Caco-2 (cell line): Measurements from ENCODE around the gene TNNT2. TPM values are rescaled to one million over a fixed set of nuclear protein-coding genes. Genes with fewer than 3 reads are reported as not detected.

Source experiments
- BruUV-seq: library from RNA; stranded (reverse); fragments of 400-500 nt; replicated peaks from 2 replicates; lab custom pipeline; 2021; lab: Mats Ljungman, UMichigan
- CTCF ChIA-PET: fragments of 300-600 bp; sonication (Branson Sonifier 250); formaldehyde crosslinking; loops from one replicate; lab custom pipeline; 2022; ENCODE audit warnings: antibody characterized with exemption; lab: Charles Lee
- POLR2A ChIA-PET: fragments of 300-600 bp; sonication (Branson Sonifier 250); formaldehyde crosslinking; loops from one replicate; lab custom pipeline; 2022; ENCODE audit warnings: antibody characterized with exemption; lab: Charles Lee
- DNase-seq, 2 experiments: peaks; one replicate each; pipeline versions ENCODE4 v3.0.0 to v3.0.0-alpha.2; 2020 to 2022
- H3K27me3 ChIP-seq: replicated peaks from 2 replicates; pipeline ENCODE4 v1.6.0; 2011; ENCODE audit warnings: low read length; ENCODE audit not compliant: control insufficient read depth, insufficient read depth
- H3K36me3 ChIP-seq: 2 replicates; pipeline ENCODE4 v1.5.1; 2011; ENCODE audit warnings: low read length; ENCODE audit not compliant: control insufficient read depth, insufficient read depth
- H3K4me1 ChIP-seq: fragments of 250-450 bp; sonication (Bioruptor Pico); 2 replicates; pipeline ENCODE4 v1.5.1; 2020; ENCODE audit warnings: mild to moderate bottlenecking
- H3K4me3 ChIP-seq: 2 replicates; pipeline ENCODE4 v1.5.1; 2011; ENCODE audit warnings: low read depth, mild to moderate bottlenecking, control low read depth, low read length
- H3K9me3 ChIP-seq: fragments of 250-450 bp; sonication (Bioruptor Pico); 2 replicates; pipeline ENCODE4 v1.5.1; 2020; ENCODE audit warnings: mild to moderate bottlenecking, moderate library complexity
- H3K27ac Mint-ChIP-seq: one replicate; pipeline ENCODE4 v1.8.0; 2022; ENCODE audit warnings: mixed read lengths; ENCODE audit not compliant: unreplicated experiment
- H3K27me3 Mint-ChIP-seq: one replicate; pipeline ENCODE4 v1.8.0; 2022; ENCODE audit warnings: mixed read lengths; ENCODE audit not compliant: insufficient read depth, unreplicated experiment
- H3K36me3 Mint-ChIP-seq: one replicate; pipeline ENCODE4 v1.8.0; 2022; ENCODE audit warnings: mild to moderate bottlenecking, mixed read lengths; ENCODE audit not compliant: insufficient read depth, unreplicated experiment
- H3K4me1 Mint-ChIP-seq: one replicate; pipeline ENCODE4 v1.8.0; 2022; ENCODE audit warnings: low read depth, mixed read lengths; ENCODE audit not compliant: unreplicated experiment
- H3K4me3 Mint-ChIP-seq: one replicate; pipeline ENCODE4 v1.8.0; 2022; ENCODE audit warnings: mild to moderate bottlenecking, moderate library complexity, mixed read lengths; ENCODE audit not compliant: unreplicated experiment
- H3K9me3 Mint-ChIP-seq: one replicate; pipeline ENCODE4 v1.8.0; 2022; ENCODE audit warnings: mixed read lengths; ENCODE audit not compliant: unreplicated experiment
- intact Hi-C: fragments of 100-400 bp; cut with micrococcal nuclease; formaldehyde crosslinking; loops from one replicate; pipeline ENCODE4 v1.10.0; 2022; ENCODE audit not compliant: unreplicated experiment
- total RNA-seq: library from RNA; stranded (reverse); gene quantifications from 2 replicates; pipeline ENCODE4 v1.2.3, GENCODE V29; 2022
- TF ChIP-seq, protein P1 (sequence below), 2 experiments: fragments of 200-600 bp in 1 of 2; IDR thresholded peaks; 1 replicate in 1 of 2; 2 replicates in 1 of 2; pipeline versions ENCODE4 v1.5.1 to v1.8.0; 2011 to 2022; ENCODE audit warnings: antibody characterized with exemption in 1 of 2, control low read depth in 1 of 2, inconsistent platforms in 1 of 2, low read depth in 1 of 2, low read length in 1 of 2, mild to moderate bottlenecking in 1 of 2, moderate library complexity in 1 of 2; ENCODE audit not compliant: insufficient read depth in 1 of 2, severe bottlenecking in 1 of 2, unreplicated experiment in 1 of 2

Gene TNNT2
- total RNA-seq, 1 experiment from 2014 or later, result 7.3 TPM

DNA sequence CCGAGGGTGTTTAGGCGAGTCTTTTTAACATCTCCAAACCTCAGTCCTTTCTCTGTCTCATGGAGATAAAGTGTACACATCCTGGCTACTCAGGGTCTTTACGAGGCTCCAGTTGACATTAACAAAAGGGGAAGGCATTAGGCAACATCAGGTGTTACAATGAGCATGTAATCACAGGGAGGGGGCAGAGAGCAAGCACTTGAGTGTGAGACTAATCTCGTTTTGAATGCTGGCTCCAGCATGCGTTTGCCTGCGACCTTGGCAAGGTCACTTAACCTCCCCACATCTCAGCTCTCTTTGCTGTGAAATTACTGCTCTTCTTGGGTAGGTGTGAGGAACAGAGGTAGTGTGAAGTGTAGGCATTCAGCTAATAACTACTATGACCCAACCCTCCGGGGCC, 3.1 kb downstream of the TNNT2 start:
- H3K36me3 ChIP-seq, result no peaks in the 10 kb centered on the region
- no peak overlapping the region for H3K4me3 Mint-ChIP-seq
- peaks cover 4% of the 10 kb centered on the region for H3K27me3 Mint-ChIP-seq
- no TSS peak for BruUV-seq
- H3K9me3 ChIP-seq, result no peaks in the 10 kb centered on the region
- peaks cover 43% of the 10 kb centered on the region for H3K4me1 ChIP-seq
- H3K27me3 ChIP-seq, result no peaks in the 10 kb centered on the region
- CTCF ChIA-PET, result interaction anchor here (0.6 to 1.4 kb wide), 2 partner anchors 11 to 1345 kb away, joined by 3 read pairs; no protein-coding TSS in a partner anchor
- TF ChIP-seq, protein P1, sequence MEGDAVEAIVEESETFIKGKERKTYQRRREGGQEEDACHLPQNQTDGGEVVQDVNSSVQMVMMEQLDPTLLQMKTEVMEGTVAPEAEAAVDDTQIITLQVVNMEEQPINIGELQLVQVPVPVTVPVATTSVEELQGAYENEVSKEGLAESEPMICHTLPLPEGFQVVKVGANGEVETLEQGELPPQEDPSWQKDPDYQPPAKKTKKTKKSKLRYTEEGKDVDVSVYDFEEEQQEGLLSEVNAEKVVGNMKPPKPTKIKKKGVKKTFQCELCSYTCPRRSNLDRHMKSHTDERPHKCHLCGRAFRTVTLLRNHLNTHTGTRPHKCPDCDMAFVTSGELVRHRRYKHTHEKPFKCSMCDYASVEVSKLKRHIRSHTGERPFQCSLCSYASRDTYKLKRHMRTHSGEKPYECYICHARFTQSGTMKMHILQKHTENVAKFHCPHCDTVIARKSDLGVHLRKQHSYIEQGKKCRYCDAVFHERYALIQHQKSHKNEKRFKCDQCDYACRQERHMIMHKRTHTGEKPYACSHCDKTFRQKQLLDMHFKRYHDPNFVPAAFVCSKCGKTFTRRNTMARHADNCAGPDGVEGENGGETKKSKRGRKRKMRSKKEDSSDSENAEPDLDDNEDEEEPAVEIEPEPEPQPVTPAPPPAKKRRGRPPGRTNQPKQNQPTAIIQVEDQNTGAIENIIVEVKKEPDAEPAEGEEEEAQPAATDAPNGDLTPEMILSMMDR (IDR thresholded peaks at IDR 0.05; ENCODE audit: insufficient read depth in 1 of 2, low read depth in 1 of 2, low read length in 1 of 2, severe bottlenecking in 1 of 2, unreplicated experiment in 1 of 2), result no peak
- H3K4me3 ChIP-seq, result no peak overlapping the region
- DNase-seq, result no peak
- intact Hi-C loops, result no loop called here
- peaks cover 21% of the 10 kb centered on the region for H3K36me3 Mint-ChIP-seq
- H3K9me3 Mint-ChIP-seq, result no peaks in the 10 kb centered on the region
- POLR2A ChIA-PET, result no interaction called here
- peaks cover 43% of the 10 kb centered on the region for H3K4me1 Mint-ChIP-seq
- H3K27ac Mint-ChIP-seq, result peak overlapping the region; percentile 21

DNA sequence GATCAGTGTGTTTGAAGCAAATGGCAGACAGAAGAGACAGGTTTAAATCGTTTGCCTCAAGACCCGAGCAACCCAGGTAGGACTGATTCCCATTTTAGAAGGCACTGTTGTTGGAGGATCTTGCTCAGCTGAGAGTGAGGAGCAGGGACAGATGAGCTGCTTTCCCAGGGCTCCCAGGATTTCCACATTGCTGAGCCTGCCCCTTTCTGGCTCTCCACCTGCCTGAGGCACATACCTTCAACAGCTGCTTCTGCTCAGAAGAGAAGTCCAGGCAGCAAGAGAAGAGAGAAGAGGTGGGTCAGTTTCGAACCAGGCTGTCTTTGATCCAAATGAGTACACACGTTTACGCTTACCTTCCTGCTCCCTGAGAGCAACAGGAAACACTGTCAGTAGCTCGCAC, 5.7 kb downstream of the TNNT2 start:
- ChIA-PET CTCF (interaction anchor here (0.6 to 1.2 kb wide), 2 partner anchors 11 to 25 kb away, joined by 3 read pairs; no protein-coding TSS in a partner anchor), POLR2A (interaction anchor here (0.5 to 0.6 kb wide), 2 partner anchors 95 to 97 kb away, joined by 4 to 5 read pairs; partner anchors contain the start of gene PHLDA3)
- intact Hi-C loops, result no loop called here
- Histone ChIP-seq H3K9me3 (no peaks in the 10 kb centered on the region), H3K4me1 (peaks cover 28% of the 10 kb centered on the region), H3K36me3 (no peaks in the 10 kb centered on the region), H3K4me3 (no peak overlapping the region), H3K27me3 (no peaks in the 10 kb centered on the region)
- no peak for DNase-seq
- Mint-ChIP-seq H3K27ac (no peak overlapping the region), H3K4me1 (peaks cover 25% of the 10 kb centered on the region), H3K9me3 (no peaks in the 10 kb centered on the region), H3K27me3 (peaks cover 11% of the 10 kb centered on the region), H3K4me3 (no peak overlapping the region), H3K36me3 (peaks cover 3% of the 10 kb centered on the region)
- TF ChIP-seq, protein P1 (IDR thresholded peaks at IDR 0.05; ENCODE audit: insufficient read depth in 1 of 2, low read depth in 1 of 2, low read length in 1 of 2, severe bottlenecking in 1 of 2, unreplicated experiment in 1 of 2), result no peak
- BruUV-seq, result no TSS peak

DNA sequence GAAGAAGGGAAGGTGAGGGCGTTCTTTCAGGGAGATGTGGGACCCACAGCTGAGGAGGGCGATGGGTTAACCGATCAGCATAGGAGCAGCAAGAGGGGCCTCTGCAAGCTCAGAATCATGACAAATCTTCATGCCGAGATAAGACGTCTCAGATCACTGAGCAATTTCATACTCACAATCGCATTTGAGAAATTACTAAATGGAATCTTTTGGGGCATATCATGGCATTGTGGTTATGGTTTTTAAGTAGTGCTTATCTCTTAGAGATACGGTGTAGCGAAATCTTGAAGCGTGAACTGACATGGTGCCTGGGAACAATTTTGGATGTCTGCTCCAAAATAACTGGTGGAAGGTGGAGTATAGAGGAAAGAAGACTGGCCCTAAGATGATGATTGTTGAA, 6.2 kb downstream of the TNNT2 start:
- Mint-ChIP-seq H3K27ac (no peak overlapping the region), H3K4me3 (no peak overlapping the region), H3K27me3 (peaks cover 11% of the 10 kb centered on the region), H3K9me3 (no peaks in the 10 kb centered on the region), H3K36me3 (no peaks in the 10 kb centered on the region), H3K4me1 (peaks cover 21% of the 10 kb centered on the region)
- ChIA-PET CTCF (interaction anchor here (1.2 kb wide), 1 partner anchor 25 kb away, joined by 3 read pairs; no protein-coding TSS in a partner anchor), POLR2A (interaction anchor here (0.6 kb wide), 1 partner anchor 94 kb away, joined by 4 read pairs; no protein-coding TSS in a partner anchor)
- no peaks in the 10 kb centered on the region for H3K27me3 ChIP-seq
- H3K4me1 ChIP-seq, result peaks cover 23% of the 10 kb centered on the region
- no peaks in the 10 kb centered on the region for H3K9me3 ChIP-seq
- DNase-seq, result no peak
- H3K4me3 ChIP-seq, result no peak overlapping the region
- intact Hi-C loops, result no loop called here
- no TSS peak for BruUV-seq
- TF ChIP-seq, protein P1 (IDR thresholded peaks at IDR 0.05; ENCODE audit: insufficient read depth in 1 of 2, low read depth in 1 of 2, low read length in 1 of 2, severe bottlenecking in 1 of 2, unreplicated experiment in 1 of 2), result no peak
- no peaks in the 10 kb centered on the region for H3K36me3 ChIP-seq
